Measurements from ENCODE around the gene IGF2BP3. TPM values are rescaled to one million over a fixed set of nuclear protein-coding genes. Genes with fewer than 3 reads are reported as not detected.
"Not testable (repeated sequence)": the region's sequence is repeated elsewhere in the genome, so short reads cannot be mapped to it uniquely, and the experiment has no call there.

Gene IGF2BP3
- 80.2 TPM for total RNA-seq (2021; ENCODE audit: unreplicated experiment)
- 47.4 TPM for polyA plus RNA-seq (2012; ENCODE audit: insufficient read length)
- Bru-seq, nascent RNA: percentile 96 among the genes with signal in this experiment
- BruChase-seq, experiment 1, labeled RNA remaining after a 2-hour chase: percentile 95 among the genes with signal in this experiment
- BruChase-seq, experiment 2, labeled RNA remaining after a 6-hour chase: percentile 95 among the genes with signal in this experiment
- long read RNA-seq, full-length matches to known transcripts: 13 of 34 reads
- long read RNA-seq, partial matches to known transcripts: 6 of 34 reads
- long read RNA-seq, other reads (novel, unspliced or antisense): 15 of 34 reads

GRCh38 chr7:23470330-23471105 is at the start of gene IGF2BP3:
Gene IGF2BP3, minus strand, starts transcription at chr7:23470491. Its CDS starts 381 bp downstream, at chr7:23470110.
- TF ChIP-seq TCF7L2 (IDR thresholded peaks at IDR 0.05; ENCODE audit: low read depth, low read length) (peak; percentile 86), SIN3A (IDR thresholded peaks at IDR 0.05; ENCODE audit: borderline replicate concordance, insufficient read depth, low read depth, low read length) (peak; percentile 91; the same call in 1 of the 2 replicates), POLR2AphosphoS5 (IDR thresholded peaks at IDR 0.05; ENCODE audit: low read depth, low read length) (peak; percentile 87)
- TF ChIP-seq, protein P1, sequence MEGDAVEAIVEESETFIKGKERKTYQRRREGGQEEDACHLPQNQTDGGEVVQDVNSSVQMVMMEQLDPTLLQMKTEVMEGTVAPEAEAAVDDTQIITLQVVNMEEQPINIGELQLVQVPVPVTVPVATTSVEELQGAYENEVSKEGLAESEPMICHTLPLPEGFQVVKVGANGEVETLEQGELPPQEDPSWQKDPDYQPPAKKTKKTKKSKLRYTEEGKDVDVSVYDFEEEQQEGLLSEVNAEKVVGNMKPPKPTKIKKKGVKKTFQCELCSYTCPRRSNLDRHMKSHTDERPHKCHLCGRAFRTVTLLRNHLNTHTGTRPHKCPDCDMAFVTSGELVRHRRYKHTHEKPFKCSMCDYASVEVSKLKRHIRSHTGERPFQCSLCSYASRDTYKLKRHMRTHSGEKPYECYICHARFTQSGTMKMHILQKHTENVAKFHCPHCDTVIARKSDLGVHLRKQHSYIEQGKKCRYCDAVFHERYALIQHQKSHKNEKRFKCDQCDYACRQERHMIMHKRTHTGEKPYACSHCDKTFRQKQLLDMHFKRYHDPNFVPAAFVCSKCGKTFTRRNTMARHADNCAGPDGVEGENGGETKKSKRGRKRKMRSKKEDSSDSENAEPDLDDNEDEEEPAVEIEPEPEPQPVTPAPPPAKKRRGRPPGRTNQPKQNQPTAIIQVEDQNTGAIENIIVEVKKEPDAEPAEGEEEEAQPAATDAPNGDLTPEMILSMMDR (IDR thresholded peaks at IDR 0.05): no peak
- TF ChIP-seq, protein P2, sequence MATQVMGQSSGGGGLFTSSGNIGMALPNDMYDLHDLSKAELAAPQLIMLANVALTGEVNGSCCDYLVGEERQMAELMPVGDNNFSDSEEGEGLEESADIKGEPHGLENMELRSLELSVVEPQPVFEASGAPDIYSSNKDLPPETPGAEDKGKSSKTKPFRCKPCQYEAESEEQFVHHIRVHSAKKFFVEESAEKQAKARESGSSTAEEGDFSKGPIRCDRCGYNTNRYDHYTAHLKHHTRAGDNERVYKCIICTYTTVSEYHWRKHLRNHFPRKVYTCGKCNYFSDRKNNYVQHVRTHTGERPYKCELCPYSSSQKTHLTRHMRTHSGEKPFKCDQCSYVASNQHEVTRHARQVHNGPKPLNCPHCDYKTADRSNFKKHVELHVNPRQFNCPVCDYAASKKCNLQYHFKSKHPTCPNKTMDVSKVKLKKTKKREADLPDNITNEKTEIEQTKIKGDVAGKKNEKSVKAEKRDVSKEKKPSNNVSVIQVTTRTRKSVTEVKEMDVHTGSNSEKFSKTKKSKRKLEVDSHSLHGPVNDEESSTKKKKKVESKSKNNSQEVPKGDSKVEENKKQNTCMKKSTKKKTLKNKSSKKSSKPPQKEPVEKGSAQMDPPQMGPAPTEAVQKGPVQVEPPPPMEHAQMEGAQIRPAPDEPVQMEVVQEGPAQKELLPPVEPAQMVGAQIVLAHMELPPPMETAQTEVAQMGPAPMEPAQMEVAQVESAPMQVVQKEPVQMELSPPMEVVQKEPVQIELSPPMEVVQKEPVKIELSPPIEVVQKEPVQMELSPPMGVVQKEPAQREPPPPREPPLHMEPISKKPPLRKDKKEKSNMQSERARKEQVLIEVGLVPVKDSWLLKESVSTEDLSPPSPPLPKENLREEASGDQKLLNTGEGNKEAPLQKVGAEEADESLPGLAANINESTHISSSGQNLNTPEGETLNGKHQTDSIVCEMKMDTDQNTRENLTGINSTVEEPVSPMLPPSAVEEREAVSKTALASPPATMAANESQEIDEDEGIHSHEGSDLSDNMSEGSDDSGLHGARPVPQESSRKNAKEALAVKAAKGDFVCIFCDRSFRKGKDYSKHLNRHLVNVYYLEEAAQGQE (IDR thresholded peaks at IDR 0.05; ENCODE audit: insufficient read depth in 1 of 2, low read depth in 2 of 2, low read length in 1 of 2): peak in 1 of 2 experiments; percentile 35; a peak in 1 of 4 replicates
- no TSS peak for BruUV-seq (replicated peaks)
- ChIA-PET CTCF (no interaction called here), POLR2A (interaction anchor here (0.7 kb wide), 1 partner anchor 28 kb away, joined by 3 read pairs; no protein-coding TSS in a partner anchor)
- Histone ChIP-seq H3K27me3 (ENCODE audit: control insufficient read depth, insufficient read depth, low read length) (no peaks in the 10 kb centered on the region), H3K4me3 (ENCODE audit: low read depth in 2 of 2, low read length in 2 of 2) (peak within 1 kb of the TSS; percentile 88 to 98), H3K4me1 (ENCODE audit: control insufficient read depth, insufficient read depth, low read length) (peaks cover 25% of the 10 kb centered on the region), H3K27ac (ENCODE audit: low read length) (peak within 1 kb of the TSS; percentile 100), H3K9me3 (ENCODE audit: control insufficient read depth, insufficient read depth, low read depth, low read length) (no peaks in the 10 kb centered on the region), H3K36me3 (ENCODE audit: control insufficient read depth, insufficient read depth, low read length) (no peaks in the 10 kb centered on the region; the same call in none of the 2 replicates)
- ATAC-seq: peak; percentile 49
- in situ Hi-C loops (cut with HindIII; ENCODE audit: low pct_unique_long_range_greater_than_20kb, low sequenced_read_pairs) (no loop called here), intact Hi-C loops (cut with micrococcal nuclease; ENCODE audit: unreplicated experiment) (loop anchor here (5.0 to 10.0 kb wide), 4 partner anchors 38 to 196 kb away; partner anchors contain the start of gene TRA2A)
- DNase-seq (ENCODE audit: low read depth, low spot score): peak; percentile 97

DNA sequence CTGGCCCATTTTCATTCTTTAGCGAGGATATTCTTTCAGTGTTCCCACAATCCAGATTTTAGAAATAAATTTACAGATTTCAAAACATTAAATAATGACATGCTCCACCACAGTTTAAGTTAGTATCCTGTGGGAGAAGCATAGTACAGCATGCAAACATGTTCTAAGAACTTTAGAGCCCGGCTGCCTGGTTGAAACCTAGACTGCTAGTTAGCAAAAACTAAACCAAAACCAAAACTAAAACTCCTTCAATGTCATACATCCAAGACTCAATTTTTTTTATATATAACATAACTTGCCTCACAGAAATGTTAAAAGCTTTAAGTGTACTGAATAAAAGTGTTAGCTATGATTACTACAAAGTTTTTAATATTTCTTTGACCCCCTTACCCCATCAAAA is 44.5 kb upstream of the IGF2BP3 start:
- BruUV-seq (replicated peaks): no TSS peak
- in situ Hi-C loops (cut with HindIII; ENCODE audit: low pct_unique_long_range_greater_than_20kb, low sequenced_read_pairs) (no loop called here), intact Hi-C loops (cut with micrococcal nuclease; ENCODE audit: unreplicated experiment) (no loop called here)
- Histone ChIP-seq H3K4me1 (ENCODE audit: control insufficient read depth, insufficient read depth, low read length) (no peaks in the 10 kb centered on the region), H3K36me3 (ENCODE audit: control insufficient read depth, insufficient read depth, low read length) (peaks cover 38% of the 10 kb centered on the region), H3K4me3 (ENCODE audit: low read depth in 2 of 2, low read length in 2 of 2) (no peak overlapping the region), H3K9me3 (ENCODE audit: control insufficient read depth, insufficient read depth, low read depth, low read length) (no peaks in the 10 kb centered on the region), H3K27ac (ENCODE audit: low read length) (no peak overlapping the region), H3K27me3 (ENCODE audit: control insufficient read depth, insufficient read depth, low read length) (no peaks in the 10 kb centered on the region)
- no peak for ATAC-seq
- CTCF ChIA-PET: interaction anchor here (0.7 kb wide), 1 partner anchor 244 kb away, joined by 3 read pairs; no protein-coding TSS in a partner anchor
- POLR2A ChIA-PET: no interaction called here
- TF ChIP-seq SIN3A (IDR thresholded peaks at IDR 0.05; ENCODE audit: borderline replicate concordance, insufficient read depth, low read depth, low read length): no peak
- TF ChIP-seq, protein P2 (IDR thresholded peaks at IDR 0.05; ENCODE audit: insufficient read depth in 1 of 2, low read depth in 2 of 2, low read length in 1 of 2): no peak
- TF ChIP-seq, protein P1 (IDR thresholded peaks at IDR 0.05): no peak
- no peak for TF ChIP-seq POLR2AphosphoS5 (IDR thresholded peaks at IDR 0.05; ENCODE audit: low read depth, low read length)
- no peak for TF ChIP-seq TCF7L2 (IDR thresholded peaks at IDR 0.05; ENCODE audit: low read depth, low read length)
- DNase-seq (ENCODE audit: low read depth, low spot score): no peak

GRCh38 chr7:23513746-23514145 is 43.5 kb upstream of the IGF2BP3 start:
- ATAC-seq; H3K27me3 ChIP-seq (ENCODE audit: control insufficient read depth, insufficient read depth, low read length); H3K4me1 ChIP-seq (ENCODE audit: control insufficient read depth, insufficient read depth, low read length); intact Hi-C loops (cut with micrococcal nuclease; ENCODE audit: unreplicated experiment); H3K9me3 ChIP-seq (ENCODE audit: control insufficient read depth, insufficient read depth, low read depth, low read length); DNase-seq (ENCODE audit: low read depth, low spot score); H3K27ac ChIP-seq (ENCODE audit: low read length); H3K4me3 ChIP-seq (ENCODE audit: low read depth in 2 of 2, low read length in 2 of 2); in situ Hi-C loops (cut with HindIII; ENCODE audit: low pct_unique_long_range_greater_than_20kb, low sequenced_read_pairs); CTCF ChIA-PET: not testable (repeated sequence)
- POLR2A ChIA-PET: interaction anchor here (0.7 kb wide), 2 partner anchors 19 to 26 kb away, joined by 3 to 5 read pairs; no protein-coding TSS in a partner anchor
- BruUV-seq (replicated peaks): TSS peak; percentile 61
- peaks cover 34% of the 10 kb centered on the region for H3K36me3 ChIP-seq (ENCODE audit: control insufficient read depth, insufficient read depth, low read length)

Data from Panc1 (cell line).